Trophoblast cell (in vitro differentiated cells and primary cell): ENCODE data around the gene OR6A2.

Source experiments
- DNase-seq, 2 donors: peaks; one replicate each; pipeline ENCODE4 v3.0.0-alpha.2; 2016
- H2AFZ ChIP-seq: 2 replicates; pipeline ENCODE4 v1.6.1; 2013; ENCODE audit warnings: low read length, moderate library complexity, mild to moderate bottlenecking; ENCODE audit not compliant: insufficient read depth, poor library complexity
- H2AK5ac ChIP-seq: 2 replicates; pipeline ENCODE4 v1.6.1; 2013; ENCODE audit warnings: mild to moderate bottlenecking, low read length
- H2BK120ac ChIP-seq: 2 replicates; pipeline ENCODE4 v1.6.1; 2013; ENCODE audit warnings: low read length, mild to moderate bottlenecking, moderate library complexity; ENCODE audit not compliant: insufficient read depth, poor library complexity
- H2BK12ac ChIP-seq: 2 replicates; pipeline ENCODE4 v1.6.1; 2013; ENCODE audit warnings: mild to moderate bottlenecking, low read length, moderate library complexity
- H2BK5ac ChIP-seq: 2 replicates; pipeline ENCODE4 v1.6.1; 2013; ENCODE audit warnings: low read length, low read depth, moderate library complexity, mild to moderate bottlenecking; ENCODE audit not compliant: poor library complexity
- H3K14ac ChIP-seq: 2 replicates; pipeline ENCODE4 v1.6.1; 2013; ENCODE audit warnings: mild to moderate bottlenecking, low read length
- H3K18ac ChIP-seq: 2 replicates; pipeline ENCODE4 v1.6.1; 2013; ENCODE audit warnings: mild to moderate bottlenecking, low read length
- H3K23ac ChIP-seq: 2 replicates; pipeline ENCODE4 v1.6.1; 2013; ENCODE audit warnings: low read length
- H3K27ac ChIP-seq: 2 replicates; pipeline ENCODE4 v1.5.1; 2013; ENCODE audit warnings: low read depth, mild to moderate bottlenecking, inconsistent platforms, low read length, moderate library complexity
- H3K27me3 ChIP-seq: 2 replicates; pipeline ENCODE4 v1.6.1; 2013; ENCODE audit warnings: inconsistent platforms, mild to moderate bottlenecking, low read length, moderate library complexity; ENCODE audit not compliant: insufficient read depth
- H3K36me3 ChIP-seq, 2 experiments: 1 replicate in 1 of 2; 2 replicates in 1 of 2; pipeline ENCODE4 v1.6.1; 2013; ENCODE audit warnings: low read length in 2 of 2, mild to moderate bottlenecking in 2 of 2, moderate library complexity in 1 of 2; ENCODE audit not compliant: insufficient read depth in 2 of 2, control insufficient read depth in 1 of 2
- H3K4ac ChIP-seq: 2 replicates; pipeline ENCODE4 v1.6.1; 2013; ENCODE audit warnings: low read depth, mild to moderate bottlenecking, low read length, moderate library complexity
- H3K4me1 ChIP-seq, 2 experiments: 1 replicate in 1 of 2; 2 replicates in 1 of 2; pipeline ENCODE4 v1.6.1; 2013; ENCODE audit warnings: low read length in 2 of 2, mild to moderate bottlenecking in 2 of 2, moderate library complexity in 1 of 2; ENCODE audit not compliant: insufficient read depth in 2 of 2, control insufficient read depth in 1 of 2
- H3K4me2 ChIP-seq: 2 replicates; pipeline ENCODE4 v1.6.1; 2013; ENCODE audit warnings: inconsistent platforms, mild to moderate bottlenecking, low read length, moderate library complexity
- H3K4me3 ChIP-seq: 2 replicates; pipeline ENCODE4 v1.5.1; 2013; ENCODE audit warnings: mild to moderate bottlenecking, low read depth, low read length, inconsistent platforms
- H3K79me1 ChIP-seq: one replicate; pipeline ENCODE4 v1.6.1; 2013; ENCODE audit warnings: low read length
- H3K79me2 ChIP-seq: 2 replicates; pipeline ENCODE4 v1.6.1; 2013; ENCODE audit warnings: low read length, mild to moderate bottlenecking; ENCODE audit not compliant: control insufficient read depth, insufficient read depth, poor library complexity
- H3K9ac ChIP-seq: 2 replicates; pipeline ENCODE4 v1.6.1; 2013; ENCODE audit warnings: mild to moderate bottlenecking, low read length
- H3K9me3 ChIP-seq: 2 replicates; pipeline ENCODE4 v1.6.1; 2013; ENCODE audit warnings: low read depth, mild to moderate bottlenecking, control low read depth, inconsistent platforms, low read length; ENCODE audit not compliant: insufficient read depth
- H4K12ac ChIP-seq: 2 replicates; pipeline ENCODE4 v1.6.1; 2013; ENCODE audit warnings: low read depth, mild to moderate bottlenecking, low read length, moderate library complexity
- H4K8ac ChIP-seq: 2 replicates; pipeline ENCODE4 v1.6.1; 2013; ENCODE audit warnings: low read depth, mild to moderate bottlenecking, low read length, moderate library complexity
- H4K91ac ChIP-seq: one replicate; pipeline ENCODE4 v1.6.1; 2013; ENCODE audit warnings: low read depth, mild to moderate bottlenecking, low read length, moderate library complexity
- WGBS: extraction: QIAGEN DNeasy Blood & Tissue Kit; methylation state at CpG from one replicate; pipeline ENCODE4 v1.1.7; 2013; ENCODE audit warnings: missing lambda C conversion rate; ENCODE audit not compliant: insufficient read length, insufficient coverage; ENCODE audit errors: extremely low coverage; 5-methylcytosine and 5-hydroxymethylcytosine counted together

The OR6A2 gene

DNA sequence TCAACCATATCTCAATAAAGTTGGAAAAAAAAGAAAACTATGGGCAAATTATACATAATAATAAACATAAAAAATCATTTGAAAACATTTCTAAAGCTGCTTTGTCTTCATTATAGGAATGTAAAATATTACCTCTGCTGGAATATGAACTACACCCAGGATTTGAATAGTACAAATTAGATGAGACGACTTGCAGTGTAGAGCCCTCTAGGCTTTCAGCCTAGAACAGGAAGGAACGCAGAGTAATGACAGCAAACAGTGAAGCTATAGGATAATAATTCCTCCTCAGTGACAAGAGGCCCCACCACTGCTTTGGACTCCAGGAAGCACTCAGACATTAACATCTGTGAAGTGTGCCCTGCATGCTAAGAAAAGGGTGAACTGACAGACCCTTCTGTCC, 8.9 kb downstream of the OR6A2 start:
- H3K18ac ChIP-seq = no peak overlapping the region
- no peak overlapping the region for H3K27ac ChIP-seq
- no peak overlapping the region for H3K9ac ChIP-seq
- no peak overlapping the region for H2BK12ac ChIP-seq
- H4K91ac ChIP-seq = no peak overlapping the region
- no peak for DNase-seq
- H3K79me1 ChIP-seq = no peaks in the 10 kb centered on the region
- H4K8ac ChIP-seq = no peak overlapping the region
- no peaks in the 10 kb centered on the region for H3K27me3 ChIP-seq
- no peaks in the 10 kb centered on the region for H3K4me1 ChIP-seq
- H3K14ac ChIP-seq = no peak overlapping the region
- H4K12ac ChIP-seq = no peak overlapping the region
- no peak overlapping the region for H3K4me2 ChIP-seq
- H3K79me2 ChIP-seq = no peaks in the 10 kb centered on the region
- H2AFZ ChIP-seq = no peak overlapping the region
- no peak overlapping the region for H2BK120ac ChIP-seq
- no peak overlapping the region for H2AK5ac ChIP-seq
- H2BK5ac ChIP-seq = no peak overlapping the region
- no peaks in the 10 kb centered on the region for H3K36me3 ChIP-seq
- H3K9me3 ChIP-seq = no peaks in the 10 kb centered on the region
- H3K23ac ChIP-seq = no peak overlapping the region
- no peak overlapping the region for H3K4me3 ChIP-seq
- no peak overlapping the region for H3K4ac ChIP-seq
- WGBS = no CpG with 5 or more reads among the region's 2 CpGs

DNA sequence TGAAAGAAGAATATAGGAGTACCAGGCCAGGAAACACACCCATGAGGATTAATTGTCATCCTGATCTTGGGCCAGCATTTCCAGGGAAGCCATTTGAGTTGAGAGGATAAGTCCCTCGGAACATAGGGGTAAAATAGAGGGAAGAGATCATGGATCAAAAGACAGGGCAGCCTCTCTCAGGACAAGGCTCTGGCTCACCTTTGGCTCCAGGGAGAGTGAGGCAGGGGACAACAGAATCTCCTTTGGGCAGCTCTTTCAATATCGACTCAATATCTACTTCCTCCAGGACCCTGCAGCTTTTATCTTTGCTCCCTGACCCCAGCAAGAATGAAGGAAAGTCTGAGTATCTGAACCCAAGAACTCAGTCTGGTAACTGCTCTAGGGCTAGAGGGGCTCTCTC, 16.8 kb downstream of the OR6A2 start, which contains the start of gene OR2AG1:
Gene OR2AG1, plus strand, starts transcription at position 301 of the 400 bp plus-strand sequence. CDS start 2,018 bp downstream, outside the sequence.
- Histone ChIP-seq H3K4me1 (no peaks in the 10 kb centered on the region), H3K18ac (no peak within 1 kb of the TSS), H3K9ac (no peak within 1 kb of the TSS), H3K36me3 (no peaks in the 10 kb centered on the region), H2BK5ac (no peak within 1 kb of the TSS), H3K23ac (no peak within 1 kb of the TSS), H2AFZ (no peak within 1 kb of the TSS), H3K4me2 (no peak within 1 kb of the TSS), H4K12ac (no peak within 1 kb of the TSS), H3K4me3 (no peak within 1 kb of the TSS), H2AK5ac (no peak within 1 kb of the TSS), H2BK12ac (no peak within 1 kb of the TSS), H2BK120ac (no peak within 1 kb of the TSS), H4K8ac (no peak within 1 kb of the TSS), H3K79me2 (no peaks in the 10 kb centered on the region), H3K9me3 (no peaks in the 10 kb centered on the region), H4K91ac (no peak within 1 kb of the TSS), H3K14ac (no peak within 1 kb of the TSS), H3K27me3 (no peaks in the 10 kb centered on the region), H3K4ac (no peak within 1 kb of the TSS), H3K27ac (no peak within 1 kb of the TSS), H3K79me1 (no peaks in the 10 kb centered on the region)
- DNase-seq = no peak
- no CpG with 5 or more reads among the region's 2 CpGs for WGBS

DNA sequence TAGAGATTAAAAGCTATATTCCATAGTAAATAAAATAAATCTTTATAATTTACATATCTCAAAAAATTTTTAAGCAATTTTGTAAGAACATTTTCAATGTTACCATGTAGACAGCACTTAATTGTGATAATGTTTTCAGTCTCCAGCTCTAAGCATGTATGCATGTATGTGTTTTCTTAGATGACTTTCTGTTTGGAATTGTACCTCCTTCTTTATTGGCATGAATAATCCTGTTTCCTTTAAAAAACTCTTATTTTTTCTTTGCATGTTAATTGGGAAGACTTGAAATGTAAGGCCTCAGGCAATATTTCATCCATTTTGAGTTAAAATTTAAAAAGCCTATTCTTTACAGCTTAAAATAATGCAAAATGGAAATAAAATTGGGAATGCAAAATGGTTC, 18.7 kb downstream of the OR6A2 start:
- no peak overlapping the region for H3K4me2 ChIP-seq
- H3K9ac ChIP-seq = no peak overlapping the region
- no peak overlapping the region for H2BK5ac ChIP-seq
- no peak overlapping the region for H2AFZ ChIP-seq
- no peak overlapping the region for H3K4ac ChIP-seq
- H2BK12ac ChIP-seq = no peak overlapping the region
- no peak overlapping the region for H4K12ac ChIP-seq
- H3K27me3 ChIP-seq = no peaks in the 10 kb centered on the region
- H3K9me3 ChIP-seq = no peaks in the 10 kb centered on the region
- no peak overlapping the region for H2BK120ac ChIP-seq
- no peak overlapping the region for H2AK5ac ChIP-seq
- H4K91ac ChIP-seq = no peak overlapping the region
- H3K14ac ChIP-seq = no peak overlapping the region
- no peak overlapping the region for H3K23ac ChIP-seq
- H3K18ac ChIP-seq = no peak overlapping the region
- no peak overlapping the region for H4K8ac ChIP-seq
- no peaks in the 10 kb centered on the region for H3K36me3 ChIP-seq
- no peaks in the 10 kb centered on the region for H3K79me1 ChIP-seq
- no peak overlapping the region for H3K27ac ChIP-seq
- no peaks in the 10 kb centered on the region for H3K4me1 ChIP-seq
- H3K4me3 ChIP-seq = no peak overlapping the region
- DNase-seq = no peak
- no peaks in the 10 kb centered on the region for H3K79me2 ChIP-seq

DNA sequence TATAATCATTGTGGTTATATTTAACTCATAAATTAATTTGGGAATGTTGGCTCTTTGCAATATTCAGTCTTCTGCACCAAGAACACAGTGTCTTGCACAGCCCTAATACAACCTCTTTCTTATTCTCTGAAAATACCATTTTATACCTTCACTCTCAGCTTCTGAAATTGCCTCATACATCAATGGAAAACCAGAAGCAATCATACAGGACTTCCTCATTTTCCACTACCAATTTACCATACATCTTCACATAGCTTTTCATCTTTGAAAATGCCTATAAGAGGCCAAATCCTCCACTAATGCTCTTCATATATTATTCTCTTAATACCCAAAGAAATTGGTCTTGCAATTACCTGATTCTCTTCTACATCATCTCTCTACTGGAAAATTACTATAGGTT, 21.0 kb downstream of the OR6A2 start:
- no peak for DNase-seq
- no peak overlapping the region for H3K9ac ChIP-seq
- no peak overlapping the region for H4K91ac ChIP-seq
- H3K4me1 ChIP-seq = no peaks in the 10 kb centered on the region
- H3K4ac ChIP-seq = no peak overlapping the region
- no peak overlapping the region for H3K23ac ChIP-seq
- H3K18ac ChIP-seq = no peak overlapping the region
- H3K9me3 ChIP-seq = no peaks in the 10 kb centered on the region
- no peaks in the 10 kb centered on the region for H3K79me1 ChIP-seq
- H3K4me3 ChIP-seq = no peak overlapping the region
- H3K27ac ChIP-seq = no peak overlapping the region
- H2BK120ac ChIP-seq = no peak overlapping the region
- no peak overlapping the region for H3K4me2 ChIP-seq
- H3K36me3 ChIP-seq = no peaks in the 10 kb centered on the region
- H2BK12ac ChIP-seq = no peak overlapping the region
- H3K79me2 ChIP-seq = no peaks in the 10 kb centered on the region
- H4K8ac ChIP-seq = no peak overlapping the region
- no peaks in the 10 kb centered on the region for H3K27me3 ChIP-seq
- no peak overlapping the region for H2BK5ac ChIP-seq
- H2AK5ac ChIP-seq = no peak overlapping the region
- H2AFZ ChIP-seq = no peak overlapping the region
- H3K14ac ChIP-seq = no peak overlapping the region
- no peak overlapping the region for H4K12ac ChIP-seq
